SK-N-SH (cell line): ENCODE measurements around the gene RASL11B.
A peak's percentile ranks its signal among the peaks of the same experiment; 100 is the strongest.

Source experiments
- CHD2 ChIP-seq: fragments of 150-350 bp; IDR thresholded peaks from 2 replicates; pipeline ENCODE4 v1.6.1; 2018; ENCODE audit warnings: low read length; ENCODE audit not compliant: partially characterized antibody
- EZH2phosphoT487 ChIP-seq: fragments of 200-600 bp; sonication (generic); IDR thresholded peaks from 2 replicates; pipeline ENCODE4 v1.6.1; 2017; ENCODE audit warnings: low read depth, mixed run types, mild to moderate bottlenecking, antibody characterized with exemption, moderate library complexity, borderline replicate concordance
- FOXJ3 ChIP-seq: sonication (generic); formaldehyde crosslinking; IDR thresholded peaks from 2 replicates; pipeline ENCODE4 v1.5.1; 2020; ENCODE audit warnings: mild to moderate bottlenecking, missing genetic modification reagents
- GABPA ChIP-seq: IDR thresholded peaks from 2 replicates; pipeline ENCODE4 v1.4.0; 2012; ENCODE audit warnings: low read depth, mild to moderate bottlenecking
- JUND ChIP-seq: IDR thresholded peaks from 2 replicates; pipeline ENCODE4 v1.4.0; 2012
- NRF1 ChIP-seq: IDR thresholded peaks from 2 replicates; pipeline ENCODE4 v1.6.1; 2012; ENCODE audit warnings: low read depth, mild to moderate bottlenecking, low read length
- POLR2AphosphoS5 ChIP-seq: IDR thresholded peaks from 2 replicates; pipeline ENCODE4 v1.6.1; 2012; ENCODE audit warnings: low read depth, low read length
- TAF1 ChIP-seq: IDR thresholded peaks from 2 replicates; pipeline ENCODE4 v1.6.1; 2012; ENCODE audit warnings: low read depth, mild to moderate bottlenecking, low read length, moderate library complexity, borderline replicate concordance
- USF2 ChIP-seq: fragments of 150-350 bp; IDR thresholded peaks from 2 replicates; pipeline ENCODE4 v1.6.1; 2017; ENCODE audit warnings: antibody characterized with exemption, low read length, low read depth, borderline replicate concordance
- YY1 ChIP-seq: IDR thresholded peaks from 2 replicates; pipeline ENCODE4 v1.4.0; 2012; ENCODE audit warnings: low read depth, mild to moderate bottlenecking
- TF ChIP-seq, protein P1 (sequence below): fragments of 200-600 bp; sonication (generic); IDR thresholded peaks from 2 replicates; pipeline ENCODE4 v1.6.1; 2017; ENCODE audit warnings: antibody characterized with exemption, mild to moderate bottlenecking, moderate library complexity
- TF ChIP-seq, protein P2 (sequence below): IDR thresholded peaks from 2 replicates; pipeline ENCODE4 v1.4.0; 2012; ENCODE audit warnings: low read depth
- TF ChIP-seq, protein P3 (sequence below): IDR thresholded peaks from 2 replicates; pipeline ENCODE4; 2012

GRCh38 chr4:52869656-52870055 lies 7.5 kb downstream of the RASL11B start:
- TF ChIP-seq, protein P1, sequence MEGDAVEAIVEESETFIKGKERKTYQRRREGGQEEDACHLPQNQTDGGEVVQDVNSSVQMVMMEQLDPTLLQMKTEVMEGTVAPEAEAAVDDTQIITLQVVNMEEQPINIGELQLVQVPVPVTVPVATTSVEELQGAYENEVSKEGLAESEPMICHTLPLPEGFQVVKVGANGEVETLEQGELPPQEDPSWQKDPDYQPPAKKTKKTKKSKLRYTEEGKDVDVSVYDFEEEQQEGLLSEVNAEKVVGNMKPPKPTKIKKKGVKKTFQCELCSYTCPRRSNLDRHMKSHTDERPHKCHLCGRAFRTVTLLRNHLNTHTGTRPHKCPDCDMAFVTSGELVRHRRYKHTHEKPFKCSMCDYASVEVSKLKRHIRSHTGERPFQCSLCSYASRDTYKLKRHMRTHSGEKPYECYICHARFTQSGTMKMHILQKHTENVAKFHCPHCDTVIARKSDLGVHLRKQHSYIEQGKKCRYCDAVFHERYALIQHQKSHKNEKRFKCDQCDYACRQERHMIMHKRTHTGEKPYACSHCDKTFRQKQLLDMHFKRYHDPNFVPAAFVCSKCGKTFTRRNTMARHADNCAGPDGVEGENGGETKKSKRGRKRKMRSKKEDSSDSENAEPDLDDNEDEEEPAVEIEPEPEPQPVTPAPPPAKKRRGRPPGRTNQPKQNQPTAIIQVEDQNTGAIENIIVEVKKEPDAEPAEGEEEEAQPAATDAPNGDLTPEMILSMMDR: no peak
- TF ChIP-seq FOXJ3 (0 out of 2 replicates have a peak, but pooled peaks have one; percentile 12), JUND (no peak), YY1 (no peak), TAF1 (no peak), GABPA (no peak), NRF1 (no peak), POLR2AphosphoS5 (no peak), CHD2 (no peak), EZH2phosphoT487 (no peak), USF2 (no peak)
- TF ChIP-seq, protein P2, sequence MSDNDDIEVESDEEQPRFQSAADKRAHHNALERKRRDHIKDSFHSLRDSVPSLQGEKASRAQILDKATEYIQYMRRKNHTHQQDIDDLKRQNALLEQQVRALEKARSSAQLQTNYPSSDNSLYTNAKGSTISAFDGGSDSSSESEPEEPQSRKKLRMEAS: no peak
- TF ChIP-seq, protein P3, sequence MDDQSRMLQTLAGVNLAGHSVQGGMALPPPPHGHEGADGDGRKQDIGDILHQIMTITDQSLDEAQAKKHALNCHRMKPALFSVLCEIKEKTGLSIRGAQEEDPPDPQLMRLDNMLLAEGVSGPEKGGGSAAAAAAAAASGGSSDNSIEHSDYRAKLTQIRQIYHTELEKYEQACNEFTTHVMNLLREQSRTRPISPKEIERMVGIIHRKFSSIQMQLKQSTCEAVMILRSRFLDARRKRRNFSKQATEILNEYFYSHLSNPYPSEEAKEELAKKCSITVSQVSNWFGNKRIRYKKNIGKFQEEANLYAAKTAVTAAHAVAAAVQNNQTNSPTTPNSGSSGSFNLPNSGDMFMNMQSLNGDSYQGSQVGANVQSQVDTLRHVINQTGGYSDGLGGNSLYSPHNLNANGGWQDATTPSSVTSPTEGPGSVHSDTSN: no peak
